ENCODE results near the gene ADAT3.

Gene ADAT3

GRCh38 chr19:1935484-1936208 lies 30.4 kb downstream of the ADAT3 start:
- FAIRE-seq, result no peak
- no peak for DNase-seq (ENCODE audit: insufficient read length, low spot score)

- no peak for FAIRE-seq
These were observed 31.2 kb downstream of the ADAT3 start for GRCh38 chr19:1936430-1936829.

GRCh38 chr19:1936916-1937610 lies 31.9 kb downstream of the ADAT3 start:
- no peak for FAIRE-seq
- DNase-seq (ENCODE audit: insufficient read length, low spot score), result no peak

More at GRCh38 chr19:1936430-1936829, 31.2 kb downstream of the ADAT3 start:
- DNase-seq (ENCODE audit: insufficient read length, low spot score), result no peak

- FAIRE-seq, result no peak
These were observed 32.9 kb downstream of the ADAT3 start for GRCh38 chr19:1938071-1938470.

GRCh38 chr19:1941146-1942077 lies 36.2 kb downstream of the ADAT3 start, which contains the start of gene CSNK1G2:
Gene CSNK1G2, plus strand, starts transcription at chr19:1941172. Its CDS starts 28,601 bp downstream, at chr19:1969773.
- DNase-seq (ENCODE audit: insufficient read length, low spot score) (no peak), FAIRE-seq (no peak)

More at GRCh38 chr19:1938071-1938470, 32.9 kb downstream of the ADAT3 start:
- no peak for DNase-seq (ENCODE audit: insufficient read length, low spot score)

GRCh38 chr19:1942078-1942933 lies 37.1 kb downstream of the ADAT3 start:
- DNase-seq (ENCODE audit: insufficient read length, low spot score) (peak; percentile 82), FAIRE-seq (peak; percentile 96)

GRCh38 chr19:1942934-1943555 lies 37.8 kb downstream of the ADAT3 start:
- FAIRE-seq (no peak), DNase-seq (ENCODE audit: insufficient read length, low spot score) (no peak)

- no peak for FAIRE-seq
- no peak for DNase-seq (ENCODE audit: insufficient read length, low spot score)
These were observed 38.5 kb downstream of the ADAT3 start for GRCh38 chr19:1943661-1944087.

- FAIRE-seq (no peak), DNase-seq (ENCODE audit: insufficient read length, low spot score) (no peak)
These were observed 39.1 kb downstream of the ADAT3 start for GRCh38 chr19:1944088-1944915.

- FAIRE-seq (no peak), DNase-seq (ENCODE audit: insufficient read length, low spot score) (no peak)
These were observed 39.8 kb downstream of the ADAT3 start for GRCh38 chr19:1944916-1945561.

GRCh38 chr19:1945899-1946298 lies 40.7 kb downstream of the ADAT3 start:
- FAIRE-seq, result no peak
- no peak for DNase-seq (ENCODE audit: insufficient read length, low spot score)

GRCh38 chr19:1947651-1948209 lies 42.5 kb downstream of the ADAT3 start:
- FAIRE-seq, result no peak

GRCh38 chr19:1949304-1950101 lies 44.3 kb downstream of the ADAT3 start:
- DNase-seq (ENCODE audit: insufficient read length, low spot score) (no peak), FAIRE-seq (no peak)

More at GRCh38 chr19:1947651-1948209, 42.5 kb downstream of the ADAT3 start:
- no peak for DNase-seq (ENCODE audit: insufficient read length, low spot score)

- FAIRE-seq (no peak), DNase-seq (ENCODE audit: insufficient read length, low spot score) (no peak)
These were observed 45.4 kb downstream of the ADAT3 start for GRCh38 chr19:1950640-1951039.

- FAIRE-seq, result no peak
These were observed 47.4 kb downstream of the ADAT3 start for GRCh38 chr19:1952635-1953034.

GRCh38 chr19:1953037-1953436 lies 47.8 kb downstream of the ADAT3 start:
- FAIRE-seq, result no peak

More at GRCh38 chr19:1952635-1953034, 47.4 kb downstream of the ADAT3 start:
- DNase-seq (ENCODE audit: insufficient read length, low spot score), result no peak

More at GRCh38 chr19:1953037-1953436, 47.8 kb downstream of the ADAT3 start:
- no peak for DNase-seq (ENCODE audit: insufficient read length, low spot score)

Data from GM19239 (cell line).